ENCODE results near the gene IFRD2. TPM values are rescaled to one million over a fixed set of nuclear protein-coding genes. Genes with fewer than 3 reads are reported as not detected.

IFRD2 gene
- total RNA-seq, 3 donors from 2014 or later: 50.4 to 82.3 (median 72.7) TPM

GRCh38 chr3:50260027-50260941, 31.9 kb downstream of the IFRD2 start:
- Histone ChIP-seq H3K4me3 (peak overlapping the region; percentile 66 to 71 (median 71)), H3K27ac (peak overlapping the region; percentile 97 to 100), H3K4me1 (peaks cover 17 to 21% of the 10 kb centered on the region in 2 donors), H3K27me3 (no peaks in the 10 kb centered on the region), H3K36me3 (no peaks in the 10 kb centered on the region), H3K9me3 (no peaks in the 10 kb centered on the region)
- intact Hi-C loops (cut with DNase I; ENCODE audit: low total_unique reads): no loop called here
- peak; percentile 20 for TF ChIP-seq POLR2A (IDR thresholded peaks at IDR 0.05)
- peak; percentile 97 to 99 (median 99) for TF ChIP-seq CTCF (IDR thresholded peaks at IDR 0.05)
- peak; percentile 82 to 93 (median 83) for TF ChIP-seq POLR2AphosphoS5 (IDR thresholded peaks at IDR 0.05)
- DNase-seq (ENCODE audit: low spot score in 2 of 2): peak; percentile 93 to 94

DNA sequence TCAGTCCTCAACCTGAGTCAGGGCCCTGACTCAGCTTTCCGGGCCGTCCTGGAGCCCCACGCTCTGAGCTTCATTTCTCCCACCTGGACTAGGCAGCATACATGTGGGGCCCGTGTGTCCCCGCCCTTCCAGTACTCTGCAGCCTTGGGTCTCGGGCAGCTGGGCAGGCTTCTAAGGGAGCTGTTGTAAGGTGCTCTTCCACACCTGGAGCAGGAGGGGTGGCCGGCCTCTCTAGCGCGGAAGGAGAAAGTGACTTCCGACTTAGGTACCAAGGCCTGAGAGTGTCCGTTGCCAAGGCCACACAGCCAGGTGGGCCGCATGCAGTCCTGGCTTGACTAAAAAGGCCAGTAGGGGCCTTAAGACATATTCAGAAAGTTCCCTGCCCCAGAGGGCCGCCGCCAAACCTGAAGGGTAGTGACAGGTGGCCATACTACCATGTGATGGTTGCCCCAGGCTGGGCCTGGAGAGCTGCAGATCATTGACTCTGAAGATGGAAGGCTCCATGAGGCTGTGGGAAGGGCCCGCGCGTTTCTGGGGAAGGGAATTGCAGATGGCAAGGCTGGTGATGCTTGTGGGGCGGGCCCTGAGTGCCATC, 32.7 kb downstream of the IFRD2 start:
- TF ChIP-seq POLR2AphosphoS5 (IDR thresholded peaks at IDR 0.05) (no peak), POLR2A (IDR thresholded peaks at IDR 0.05) (no peak), CTCF (IDR thresholded peaks at IDR 0.05) (no peak)
- Histone ChIP-seq H3K9me3 (no peaks in the 10 kb centered on the region), H3K36me3 (no peaks in the 10 kb centered on the region), H3K4me1 (peaks cover 16 to 17% of the 10 kb centered on the region in 2 donors), H3K27ac (peak overlapping the region; percentile 97 to 100), H3K27me3 (no peaks in the 10 kb centered on the region), H3K4me3 (peak overlapping the region; percentile 66 to 71 (median 71))
- intact Hi-C loops (cut with DNase I; ENCODE audit: low total_unique reads): no loop called here
- no peak for DNase-seq (ENCODE audit: low spot score in 2 of 2)

DNA sequence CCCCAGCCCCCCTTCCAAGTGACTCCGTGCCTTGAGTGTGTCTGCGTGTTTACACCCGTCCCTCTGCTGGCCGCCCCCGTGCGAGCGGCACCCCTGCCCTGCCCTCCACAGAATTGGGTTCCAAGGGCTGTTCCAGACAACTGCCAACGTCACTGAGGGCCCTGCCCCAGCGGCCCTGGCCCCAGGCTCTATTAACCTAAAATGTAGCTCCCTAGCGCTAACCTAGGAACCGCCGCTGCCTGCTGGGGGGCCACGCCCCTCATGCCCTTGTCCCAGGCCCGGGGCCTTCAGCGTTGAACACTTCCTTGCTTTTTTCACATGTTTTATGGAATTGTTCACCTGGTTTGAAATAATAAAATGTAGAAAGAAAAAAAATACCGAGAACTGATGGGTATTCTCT, 33.2 kb downstream of the IFRD2 start:
- Histone ChIP-seq H3K36me3 (no peaks in the 10 kb centered on the region), H3K4me3 (no peak overlapping the region), H3K4me1 (peaks cover 10 to 21% of the 10 kb centered on the region in 2 donors), H3K9me3 (no peaks in the 10 kb centered on the region), H3K27me3 (no peaks in the 10 kb centered on the region), H3K27ac (peak overlapping the region; percentile 97 to 100)
- no peak for TF ChIP-seq POLR2AphosphoS5 (IDR thresholded peaks at IDR 0.05)
- no peak for TF ChIP-seq POLR2A (IDR thresholded peaks at IDR 0.05)
- no peak for TF ChIP-seq CTCF (IDR thresholded peaks at IDR 0.05)
- no peak for DNase-seq (ENCODE audit: low spot score in 2 of 2)
- intact Hi-C loops (cut with DNase I; ENCODE audit: low total_unique reads): no loop called here

DNA sequence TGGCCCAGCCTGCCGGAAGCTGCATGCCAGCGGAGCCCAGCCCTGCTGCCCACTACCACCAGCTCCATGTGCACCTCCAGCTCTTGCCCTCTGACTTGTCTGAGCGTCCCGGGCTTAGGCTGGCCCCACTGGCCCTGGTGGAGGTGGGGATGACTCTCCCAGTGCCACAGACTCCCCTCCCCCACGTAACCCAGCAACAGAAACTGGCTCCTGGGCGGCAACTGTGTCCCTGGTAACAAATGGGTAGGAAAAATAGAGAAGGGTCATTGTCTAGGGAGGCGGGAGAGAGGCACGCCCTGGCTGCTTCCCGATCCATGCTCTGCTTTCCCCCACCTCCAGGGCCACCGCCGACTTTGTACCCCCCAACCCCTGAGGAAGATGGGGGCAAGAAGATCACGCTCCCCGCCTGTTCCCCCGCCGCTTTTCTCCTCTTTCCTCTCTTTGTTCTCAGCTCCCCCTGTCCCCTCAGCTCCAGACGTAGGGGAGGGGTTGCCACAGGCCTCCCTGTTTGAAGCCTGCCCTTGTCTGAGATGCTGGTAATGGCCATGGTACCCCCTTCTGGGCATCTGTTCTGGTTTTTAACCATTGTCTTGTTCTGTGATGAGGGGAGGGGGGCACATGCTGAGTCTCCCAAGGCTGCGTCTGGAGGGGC, 34.1 kb downstream of the IFRD2 start:
- Histone ChIP-seq H3K4me1 (peaks cover 9 to 21% of the 10 kb centered on the region in 2 donors), H3K9me3 (no peaks in the 10 kb centered on the region), H3K27ac (peak overlapping the region; percentile 72 to 100), H3K36me3 (no peaks in the 10 kb centered on the region), H3K4me3 (no peak overlapping the region), H3K27me3 (no peaks in the 10 kb centered on the region)
- intact Hi-C loops (cut with DNase I; ENCODE audit: low total_unique reads): no loop called here
- no peak for DNase-seq (ENCODE audit: low spot score in 2 of 2)
- TF ChIP-seq POLR2A (IDR thresholded peaks at IDR 0.05): no peak
- no peak for TF ChIP-seq CTCF (IDR thresholded peaks at IDR 0.05)
- TF ChIP-seq POLR2AphosphoS5 (IDR thresholded peaks at IDR 0.05): no peak
